Retina (tissue), 1 donor: ENCODE data around the gene MLPH.

Source experiments
- DNase-seq: peaks from one replicate; pipeline ENCODE4 v3.0.0-alpha.2; 2016

Gene MLPH

GRCh38 chr2:237572021-237572741 is 85.1 kb downstream of the MLPH start:
- peak; percentile 91 for DNase-seq

- DNase-seq = no peak
These were observed 85.7 kb downstream of the MLPH start for GRCh38 chr2:237572742-237573101.

- no peak for DNase-seq
These were observed 86.8 kb downstream of the MLPH start for GRCh38 chr2:237573721-237574415.

- DNase-seq = no peak
These were observed 87.4 kb downstream of the MLPH start for GRCh38 chr2:237574467-237574866.

GRCh38 chr2:237574894-237575868 is 88.1 kb downstream of the MLPH start:
- DNase-seq = no peak

GRCh38 chr2:237575869-237576862 is 89.1 kb downstream of the MLPH start:
- DNase-seq = no peak

- DNase-seq = no peak
These were observed 89.9 kb downstream of the MLPH start for GRCh38 chr2:237576974-237577373.

GRCh38 chr2:237577458-237577857 is 90.4 kb downstream of the MLPH start:
- no peak for DNase-seq

GRCh38 chr2:237577956-237578870 is 91.2 kb downstream of the MLPH start:
- DNase-seq = no peak

- DNase-seq = no peak
These were observed 94.3 kb downstream of the MLPH start for GRCh38 chr2:237581326-237581725.

- DNase-seq = peak; percentile 79
These were observed 95.0 kb downstream of the MLPH start for GRCh38 chr2:237581751-237582746.

- no peak for DNase-seq
These were observed 96.6 kb downstream of the MLPH start for GRCh38 chr2:237583385-237584295.

GRCh38 chr2:237585590-237586221 is 98.7 kb downstream of the MLPH start:
- DNase-seq = no peak

- DNase-seq = no peak
These were observed 101.1 kb downstream of the MLPH start for GRCh38 chr2:237588044-237588696.

- DNase-seq = no peak
These were observed 103.5 kb downstream of the MLPH start, which contains the start of gene RAB17 for GRCh38 chr2:237590272-237591140. TSS of gene RAB17 (minus strand) at chr2:237590734. CDS start at chr2:237586154, 4,580 bp downstream.
